HG02943 (cell line): Measurements from ENCODE around the gene ZNF710.
"Not testable (repeated sequence)": the region's sequence is repeated elsewhere in the genome, so short reads cannot be mapped to it uniquely, and the experiment has no call there.

Experiments used
- ATAC-seq: cut with Tn5 transposase; IDR thresholded peaks from one replicate; pipeline ENCODE4 v1.9.1; 2021; ENCODE audit warnings: mild to moderate bottlenecking, low read depth, moderate library complexity; ENCODE audit not compliant: unreplicated experiment

ZNF710 gene

GRCh38 chr15:90099868-90100831, 99.0 kb downstream of the ZNF710 start:
- no peak for ATAC-seq

- ATAC-seq = no peak
Observed at GRCh38 chr15:90101130-90101968, 100.2 kb downstream of the ZNF710 start.

- ATAC-seq = peak; percentile 36
Observed at GRCh38 chr15:90101969-90102890, 101.1 kb downstream of the ZNF710 start, which contains the start of gene IDH2. Gene IDH2 (minus strand): TSS chr15:90102468. CDS start chr15:90102390, 78 bp downstream.

- no peak for ATAC-seq
Observed at GRCh38 chr15:90103701-90104329, 102.7 kb downstream of the ZNF710 start.

GRCh38 chr15:90104551-90104950, 103.4 kb downstream of the ZNF710 start:
- ATAC-seq = no peak

GRCh38 chr15:90105521-90105920, 104.4 kb downstream of the ZNF710 start:
- ATAC-seq = no peak

GRCh38 chr15:90106522-90107117, 105.5 kb downstream of the ZNF710 start:
- no peak for ATAC-seq

GRCh38 chr15:90108038-90108437, 106.9 kb downstream of the ZNF710 start:
- ATAC-seq = not testable (repeated sequence)

GRCh38 chr15:90109163-90109751, 108.1 kb downstream of the ZNF710 start:
- ATAC-seq = not testable (repeated sequence)

GRCh38 chr15:90113166-90113565, 112.0 kb downstream of the ZNF710 start:
- no peak for ATAC-seq

- ATAC-seq = no peak
Observed at GRCh38 chr15:90114451-90114901, 113.4 kb downstream of the ZNF710 start.

GRCh38 chr15:90115783-90116182, 114.7 kb downstream of the ZNF710 start:
- ATAC-seq = no peak

- ATAC-seq = no peak
Observed at GRCh38 chr15:90119367-90119766, 118.2 kb downstream of the ZNF710 start.

- ATAC-seq = no peak
Observed at GRCh38 chr15:90121086-90121485, 120.0 kb downstream of the ZNF710 start.

- ATAC-seq = no peak
Observed at GRCh38 chr15:90124507-90124906, 123.4 kb downstream of the ZNF710 start.

GRCh38 chr15:90126022-90126421, 124.9 kb downstream of the ZNF710 start:
- ATAC-seq = no peak

- no peak for ATAC-seq
Observed at GRCh38 chr15:90126596-90127435, 125.7 kb downstream of the ZNF710 start.

- ATAC-seq = no peak
Observed at GRCh38 chr15:90130291-90130690, 129.2 kb downstream of the ZNF710 start.
